HG03558 (cell line): ENCODE measurements around the gene CEP164.
"Not testable (repeated sequence)": the region's sequence is repeated elsewhere in the genome, so short reads cannot be mapped to it uniquely, and the experiment has no call there.

Experiments
- ATAC-seq: cut with Tn5 transposase; IDR thresholded peaks from one replicate; pipeline ENCODE4 v1.9.1; 2021; ENCODE audit warnings: moderate number of reproducible peaks; ENCODE audit not compliant: unreplicated experiment; ENCODE audit errors: extremely low read depth

CEP164 gene

DNA sequence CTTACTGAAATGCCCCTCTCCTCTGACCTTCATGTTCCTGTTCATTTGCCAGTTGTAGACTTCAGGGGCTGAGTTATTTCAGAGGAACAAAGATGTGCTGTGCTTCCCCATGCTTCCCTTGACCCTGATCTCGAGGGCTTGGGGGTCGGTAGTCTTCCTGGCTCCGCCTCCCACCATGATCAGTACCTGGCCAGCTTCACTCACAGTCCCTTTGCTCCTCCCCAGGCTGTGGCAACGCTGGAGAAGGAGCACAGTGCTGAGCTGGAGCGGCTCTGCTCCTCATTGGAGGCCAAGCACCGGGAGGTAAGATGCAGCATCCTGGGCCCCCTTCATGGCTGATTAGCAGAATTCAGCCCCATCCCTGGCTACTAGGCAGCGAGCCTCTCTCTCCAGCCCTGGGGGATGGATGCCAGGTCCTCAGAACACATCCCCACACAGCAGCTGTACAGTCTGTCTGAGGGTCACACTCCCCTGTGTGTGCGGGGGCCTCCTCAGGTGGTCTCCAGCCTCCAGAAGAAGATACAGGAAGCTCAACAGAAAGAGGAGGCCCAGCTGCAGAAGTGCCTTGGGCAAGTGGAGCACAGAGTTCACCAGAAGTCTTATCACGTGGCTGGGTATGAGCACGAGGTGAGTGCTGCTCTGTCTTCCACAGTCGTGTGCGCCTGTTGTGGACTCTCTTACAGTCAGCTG is 64.5 kb downstream of the CEP164 start:
- ATAC-seq, result no peak

DNA sequence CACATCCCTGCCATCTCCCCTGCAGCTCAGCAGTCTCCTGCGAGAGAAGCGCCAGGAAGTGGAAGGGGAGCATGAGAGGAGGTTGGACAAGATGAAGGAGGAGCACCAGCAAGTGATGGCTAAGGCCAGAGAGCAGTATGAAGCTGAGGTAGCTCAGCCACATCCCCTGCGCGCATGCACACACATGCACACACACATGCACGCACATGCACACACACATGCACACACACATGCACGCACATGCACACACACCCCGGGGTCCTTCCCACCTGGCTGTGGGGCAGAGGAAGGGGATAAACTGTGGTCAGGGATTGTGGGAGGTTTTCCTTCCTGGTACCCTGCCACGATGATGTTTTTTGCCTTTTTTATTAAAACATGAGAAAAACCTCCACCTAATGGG is 65.3 kb downstream of the CEP164 start:
- ATAC-seq, result no peak

DNA sequence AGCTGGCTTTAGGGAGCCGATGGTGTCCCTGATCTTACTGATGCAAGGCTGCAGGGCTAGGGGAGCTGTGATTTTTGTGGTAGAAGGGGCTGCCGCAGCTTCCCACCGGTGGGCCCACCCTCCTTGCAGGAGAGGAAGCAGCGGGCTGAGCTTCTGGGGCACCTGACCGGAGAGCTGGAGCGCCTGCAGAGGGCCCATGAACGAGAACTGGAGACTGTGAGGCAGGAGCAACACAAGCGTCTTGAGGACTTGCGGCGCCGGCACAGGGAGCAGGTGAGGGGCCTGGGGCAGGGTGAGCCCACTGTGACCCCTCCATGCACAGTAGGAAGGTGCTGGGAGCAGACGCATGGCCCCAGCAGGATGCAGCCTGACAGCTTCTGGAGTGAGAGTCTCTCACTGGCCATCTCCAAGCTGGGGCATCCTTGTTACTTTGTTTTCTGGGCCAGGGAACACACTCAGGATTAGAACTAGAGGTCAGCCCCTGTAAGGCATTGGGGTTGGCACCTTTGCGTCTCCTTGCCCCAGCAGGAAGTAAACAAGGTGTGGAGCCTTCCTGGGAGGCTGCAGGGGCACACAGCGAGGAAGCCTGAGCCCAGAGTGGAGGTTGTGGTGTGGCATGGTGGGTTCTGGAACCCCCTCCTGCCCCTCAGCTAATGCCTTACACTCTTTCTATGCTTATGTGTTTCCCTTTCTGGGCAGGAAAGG is 66.7 kb downstream of the CEP164 start:
- ATAC-seq, result no peak

- no peak for ATAC-seq
These were observed 67.8 kb downstream of the CEP164 start for GRCh38 chr11:117395476-117395875.

- ATAC-seq, result no peak
These were observed 69.3 kb downstream of the CEP164 start for GRCh38 chr11:117396970-117397369.

DNA sequence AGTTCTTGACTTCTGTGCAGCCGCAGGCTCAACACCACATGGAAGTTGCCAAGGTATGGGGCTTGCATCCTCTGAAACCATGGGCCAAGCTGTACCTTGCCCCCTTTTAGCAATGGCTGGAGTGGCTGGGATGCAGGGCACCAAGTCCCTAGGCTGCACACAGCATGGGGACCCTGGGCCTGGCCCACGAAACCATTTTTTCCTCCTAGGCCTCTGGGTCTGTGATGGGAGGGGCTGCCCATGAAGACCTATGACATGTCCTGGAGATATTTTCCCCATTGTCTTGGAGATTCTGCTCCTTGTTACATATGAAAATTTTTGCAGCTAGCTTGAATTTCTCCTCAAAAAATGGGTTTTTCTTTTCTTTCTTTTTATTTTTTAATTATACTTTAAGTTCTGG is 71.0 kb downstream of the CEP164 start:
- not testable (repeated sequence) for ATAC-seq

- ATAC-seq, result not testable (repeated sequence)
These were observed 71.6 kb downstream of the CEP164 start for GRCh38 chr11:117399100-117399840.

DNA sequence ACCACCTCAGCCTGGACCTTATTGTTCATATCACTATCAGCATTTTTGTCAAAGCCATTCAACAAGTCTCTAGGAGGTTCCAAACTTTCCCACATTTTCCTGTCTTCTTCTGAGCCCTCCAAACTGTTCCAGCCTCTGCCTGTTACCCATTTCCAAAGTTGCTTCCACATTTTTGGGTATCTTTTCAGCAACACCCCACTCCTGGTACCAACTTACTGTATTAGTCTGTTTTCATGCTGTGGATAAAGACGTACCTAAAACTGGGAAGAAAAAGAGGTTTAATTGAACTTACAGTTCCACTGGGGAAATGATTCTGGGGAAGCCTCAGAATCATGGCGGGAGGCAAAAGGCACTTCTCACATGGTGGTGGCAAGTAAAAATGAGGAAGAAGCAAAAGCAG is 78.2 kb downstream of the CEP164 start:
- not testable (repeated sequence) for ATAC-seq

DNA sequence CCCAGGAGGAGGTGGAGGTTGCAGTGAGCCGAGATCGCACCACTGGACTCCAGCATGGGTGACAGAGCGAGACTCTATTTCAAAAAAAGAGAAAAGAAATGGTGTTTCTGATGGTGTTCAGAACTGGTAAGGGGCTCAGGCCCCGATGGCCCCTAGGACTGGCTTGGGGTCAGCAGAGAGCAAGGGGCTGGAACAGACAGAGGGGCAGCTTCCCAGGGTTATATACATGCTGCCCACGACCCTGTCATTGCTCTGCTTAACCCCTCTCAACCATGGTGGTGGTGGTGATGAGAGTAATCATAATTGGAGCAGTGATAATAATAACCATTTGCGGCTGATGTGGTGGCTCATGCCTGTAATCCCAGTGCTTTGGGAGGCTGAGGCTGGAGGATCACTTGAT is 79.4 kb downstream of the CEP164 start:
- ATAC-seq, result no peak

DNA sequence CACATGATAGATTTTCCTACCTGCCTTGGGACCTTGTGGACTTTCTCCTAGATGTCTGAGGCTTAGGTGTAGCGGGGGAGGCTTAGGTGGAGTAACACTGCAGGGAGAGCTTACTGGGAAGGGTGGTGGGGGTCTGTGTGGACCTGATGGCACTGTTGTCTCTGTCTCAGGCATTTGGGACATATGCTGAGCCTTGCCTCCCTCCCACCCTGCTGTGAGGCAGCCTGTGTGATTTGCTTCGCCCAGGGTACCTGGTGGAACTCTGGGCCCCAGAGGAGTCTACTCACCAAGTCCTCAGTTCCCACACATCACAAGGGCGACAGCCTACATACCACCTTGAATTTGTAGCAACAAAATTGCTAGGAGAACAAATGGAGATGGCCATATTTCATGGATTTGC is 80.7 kb downstream of the CEP164 start:
- ATAC-seq, result no peak

- ATAC-seq, result no peak
These were observed 81.9 kb downstream of the CEP164 start for GRCh38 chr11:117409511-117409910.

DNA sequence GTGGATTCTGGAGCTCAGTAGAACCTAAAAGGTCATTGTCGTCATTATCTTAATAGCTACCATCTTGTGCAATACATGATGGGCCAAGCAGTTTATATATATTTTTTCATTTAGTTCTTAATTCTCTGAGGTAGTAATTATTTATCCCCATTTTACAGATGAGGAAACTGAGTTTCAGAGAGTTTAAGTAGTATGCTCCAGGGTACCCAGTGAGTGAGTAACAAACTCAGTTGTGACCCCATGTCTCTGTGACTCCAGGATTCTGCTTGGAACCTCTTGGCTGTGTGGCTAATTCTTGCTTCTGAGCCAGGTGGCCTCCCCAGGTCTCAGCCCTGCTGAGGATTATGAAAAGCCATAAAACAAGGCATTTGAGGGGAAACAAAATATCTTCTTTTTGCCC is 82.6 kb downstream of the CEP164 start:
- no peak for ATAC-seq

- no peak for ATAC-seq
These were observed 83.4 kb downstream of the CEP164 start for GRCh38 chr11:117410861-117411710.

DNA sequence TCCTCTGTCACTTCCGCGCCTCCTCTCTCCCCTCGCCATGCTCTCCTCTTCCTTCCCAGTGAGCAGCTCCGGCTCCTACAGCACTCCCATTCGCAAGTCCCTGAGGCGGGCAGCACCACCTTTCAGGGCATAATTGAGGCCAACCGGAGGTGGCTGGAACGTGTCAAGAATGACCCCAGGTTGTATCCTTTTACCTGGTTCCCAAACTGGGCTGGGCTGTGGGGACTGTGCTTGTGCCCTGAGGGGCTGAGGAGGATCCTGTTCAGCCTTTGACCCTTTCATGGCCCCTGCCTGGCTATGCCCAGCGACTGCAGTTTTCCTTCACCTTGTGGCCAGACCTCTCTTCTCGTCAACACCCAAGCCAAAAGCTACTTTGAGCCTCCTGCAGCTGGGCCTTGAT is 84.1 kb downstream of the CEP164 start:
- ATAC-seq, result no peak

DNA sequence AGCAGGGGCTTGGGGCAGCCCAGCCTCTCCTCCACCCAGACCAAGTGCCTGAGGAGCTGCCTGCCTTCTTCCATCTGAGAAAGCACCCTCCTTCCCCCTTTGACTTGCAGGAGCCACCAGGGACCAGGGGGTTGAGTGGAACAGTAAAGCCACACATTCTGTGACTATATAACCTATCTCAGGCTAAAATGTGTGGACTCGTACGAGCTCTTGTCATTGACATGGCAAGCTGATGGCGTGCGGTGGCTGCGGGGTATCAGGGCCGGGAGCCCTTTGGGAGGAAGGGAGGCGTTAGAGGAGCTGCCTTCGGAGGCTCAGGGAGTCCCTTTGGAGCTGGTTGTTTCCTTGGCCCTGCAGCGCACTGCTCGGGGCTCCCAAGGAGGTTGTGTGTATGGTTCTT is 84.5 kb downstream of the CEP164 start:
- no peak for ATAC-seq

- ATAC-seq, result no peak
These were observed 85.1 kb downstream of the CEP164 start for GRCh38 chr11:117412653-117413275.

- ATAC-seq, result no peak
These were observed 86.0 kb downstream of the CEP164 start for GRCh38 chr11:117413616-117414015.

DNA sequence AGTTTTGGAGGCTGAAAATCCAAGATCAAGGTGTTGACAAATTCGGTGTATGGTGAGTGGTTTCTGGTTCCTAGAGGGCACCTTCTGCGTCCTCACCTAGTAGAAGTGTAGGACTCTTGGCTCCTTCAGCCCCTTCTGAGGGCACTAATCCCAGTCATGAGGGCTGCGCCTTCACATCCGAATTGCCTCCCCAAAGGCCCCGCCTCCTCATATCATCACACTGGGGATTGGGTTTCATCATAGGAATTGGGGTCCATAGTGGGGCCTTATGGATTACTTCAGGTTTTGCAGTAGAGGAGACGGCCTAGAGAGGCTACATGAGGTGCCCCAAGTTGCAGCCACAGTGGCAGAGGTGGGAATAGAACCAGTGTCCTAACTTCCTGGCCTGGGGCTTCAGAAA is 87.1 kb downstream of the CEP164 start:
- no peak for ATAC-seq

GRCh38 chr11:117415358-117415896 is 87.8 kb downstream of the CEP164 start:
- ATAC-seq, result no peak

DNA sequence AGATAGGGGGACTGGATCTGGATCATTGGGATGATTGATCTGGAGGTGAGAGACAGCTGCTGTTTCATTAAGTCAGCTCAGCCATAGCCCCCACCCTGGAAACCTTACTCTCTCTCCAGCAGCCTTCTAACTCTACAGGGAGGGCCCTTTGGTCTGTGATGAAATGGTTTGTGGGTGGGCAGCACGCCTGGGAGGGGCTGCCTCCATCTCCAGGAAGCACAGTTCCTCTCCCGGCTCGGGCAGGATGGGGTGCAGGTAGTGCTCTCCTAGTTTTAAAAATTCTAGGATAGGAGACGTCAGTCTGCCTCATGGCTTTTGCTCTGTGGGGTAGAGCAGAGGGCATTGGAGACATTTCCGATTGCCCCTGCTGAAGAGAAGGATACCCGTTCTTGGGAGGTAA is 89.7 kb downstream of the CEP164 start:
- no peak for ATAC-seq
